Kasumi-1 (cell line): ENCODE measurements around the gene OR1F1.
A peak's percentile ranks its signal among the peaks of the same experiment; 100 is the strongest.
"Not testable (repeated sequence)": the region's sequence is repeated elsewhere in the genome, so short reads cannot be mapped to it uniquely, and the experiment has no call there.

ENCODE experiments used
- DNase-seq, 2 experiments: peaks; one replicate each; lab custom pipeline; 2025; lab: John Stamatoyannopoulos, UW

OR1F1 gene

DNA sequence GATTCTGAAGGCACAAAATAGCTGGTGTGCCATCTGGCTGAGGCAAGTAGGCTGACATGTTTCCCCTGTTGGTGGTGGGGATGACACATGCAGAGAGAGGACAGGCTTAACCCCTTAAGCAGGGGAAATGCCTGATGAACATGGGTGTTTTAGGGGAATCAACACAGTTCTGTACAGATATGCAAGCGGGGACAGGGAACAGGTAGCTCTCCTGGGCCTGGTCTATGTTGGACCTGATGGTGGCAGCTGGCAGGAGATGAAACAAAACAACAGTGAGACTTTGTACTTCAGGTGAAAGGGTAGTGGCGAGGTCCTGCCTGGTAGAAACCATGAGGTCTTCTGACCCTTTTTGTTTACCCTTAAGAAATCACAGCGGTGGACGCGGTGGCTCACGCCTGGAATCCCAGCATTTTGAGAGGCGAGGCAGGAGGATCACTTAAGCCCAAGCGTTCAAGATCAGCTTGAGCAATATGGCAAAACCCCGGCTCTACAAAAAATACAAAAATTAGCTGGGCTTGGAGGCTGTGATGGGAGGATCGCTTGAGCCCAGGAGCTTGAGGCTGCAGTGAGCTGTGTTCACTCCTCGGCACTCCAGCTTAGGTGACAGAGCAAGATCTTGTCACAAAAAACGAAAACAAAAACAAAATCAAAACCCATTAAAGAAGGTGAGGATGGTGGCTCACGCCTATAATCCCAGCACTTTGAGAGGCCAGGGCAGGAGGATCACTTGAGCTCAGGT is 10.5 kb downstream of the OR1F1 start:
- DNase-seq = no peak

DNA sequence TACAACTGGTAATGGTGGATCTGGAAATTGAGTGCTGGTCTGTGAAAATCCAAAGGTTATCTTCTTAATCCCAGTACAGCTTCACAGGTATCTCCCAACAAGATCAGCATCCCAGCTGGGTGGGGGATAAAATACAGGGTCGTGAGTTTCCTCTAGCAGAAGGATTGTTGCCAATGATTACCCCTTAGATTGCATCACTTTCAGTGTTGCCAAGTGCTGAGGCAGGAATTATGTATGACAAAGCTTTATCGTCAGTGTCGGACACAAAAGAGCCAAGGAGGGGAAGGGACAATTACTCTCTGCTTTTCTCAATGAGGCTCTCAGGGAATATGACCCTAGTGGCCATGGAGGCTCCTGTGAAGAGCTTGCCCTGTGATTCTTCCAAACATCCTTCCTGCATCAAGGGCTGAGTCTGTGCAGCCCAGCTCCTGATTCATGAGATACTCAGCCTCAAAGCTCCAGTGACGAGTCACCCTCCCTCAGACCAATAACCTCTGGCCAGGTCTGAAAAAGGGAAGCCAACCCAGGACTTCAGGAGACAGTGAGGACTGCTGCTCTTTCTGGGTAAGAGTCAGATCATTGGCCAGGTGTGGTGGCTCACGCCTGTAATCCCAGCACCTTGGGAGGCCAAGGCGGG is 15.0 kb downstream of the OR1F1 start:
- no peak for DNase-seq

- DNase-seq = not testable (repeated sequence)
Measured at GRCh38 chr16:3205939-3206338, 17.9 kb downstream of the OR1F1 start.

DNA sequence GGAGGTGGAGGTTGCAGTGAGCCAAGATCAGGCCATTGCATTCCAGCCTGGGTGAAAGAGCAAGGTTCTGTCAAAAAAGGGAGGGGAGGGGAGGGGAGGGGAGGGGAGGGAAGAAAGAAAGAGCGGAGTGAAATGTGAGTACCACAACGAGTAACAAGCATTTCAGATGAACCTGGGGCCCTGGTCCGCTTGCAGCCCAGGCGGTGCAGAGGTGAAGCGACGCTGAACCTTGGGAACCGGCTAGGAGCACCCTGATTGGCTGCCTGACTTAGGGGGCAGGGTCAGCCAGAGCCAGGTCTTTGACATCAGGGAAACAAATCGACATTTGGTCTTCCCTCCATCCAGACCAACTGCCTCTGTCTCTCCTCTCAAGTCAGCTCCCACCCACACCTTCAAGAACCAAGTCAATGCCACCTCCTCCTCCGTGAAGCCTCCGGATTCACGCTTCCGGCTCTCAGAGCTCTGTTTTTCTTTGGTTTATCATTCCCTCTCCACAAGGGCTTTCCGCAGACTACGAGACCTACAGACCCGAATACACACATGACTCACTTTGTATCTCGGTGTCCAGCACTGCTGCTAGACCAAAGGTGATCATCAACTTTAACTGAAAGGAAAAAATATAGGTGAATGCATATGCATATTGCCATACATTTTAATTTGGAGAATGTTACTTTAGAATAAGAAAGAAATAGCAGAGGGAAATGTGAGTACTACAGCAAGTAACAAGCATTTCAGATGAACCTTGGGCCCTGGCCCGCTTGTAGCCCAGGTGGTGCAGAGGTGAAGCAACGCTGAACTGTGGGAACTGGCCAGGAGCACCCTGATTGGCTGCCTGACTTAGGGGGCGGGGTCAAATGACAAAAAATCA is 19.3 kb downstream of the OR1F1 start:
- no peak for DNase-seq

DNA sequence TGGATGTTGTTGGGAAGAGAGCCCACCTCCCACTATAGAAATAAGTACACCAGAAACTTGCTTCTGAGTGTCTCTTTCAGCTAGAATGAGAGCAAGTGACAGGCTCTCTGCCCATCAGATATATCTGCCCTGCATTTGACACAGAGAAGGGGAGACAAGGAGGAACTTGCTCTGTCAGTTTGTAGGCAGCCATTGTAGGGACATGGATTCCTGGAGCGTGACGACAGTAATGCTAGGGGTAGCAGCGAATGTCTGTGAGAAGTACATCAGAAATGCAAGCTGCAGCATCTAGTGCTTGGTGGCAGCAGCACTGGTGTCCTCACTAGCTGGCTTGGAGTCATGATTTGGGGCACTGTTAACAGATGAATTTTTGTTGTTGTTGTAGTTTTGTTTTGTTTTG is 24.0 kb downstream of the OR1F1 start:
- no peak for DNase-seq

GRCh38 chr16:3212567-3212966 is 24.6 kb downstream of the OR1F1 start:
- no peak for DNase-seq

DNA sequence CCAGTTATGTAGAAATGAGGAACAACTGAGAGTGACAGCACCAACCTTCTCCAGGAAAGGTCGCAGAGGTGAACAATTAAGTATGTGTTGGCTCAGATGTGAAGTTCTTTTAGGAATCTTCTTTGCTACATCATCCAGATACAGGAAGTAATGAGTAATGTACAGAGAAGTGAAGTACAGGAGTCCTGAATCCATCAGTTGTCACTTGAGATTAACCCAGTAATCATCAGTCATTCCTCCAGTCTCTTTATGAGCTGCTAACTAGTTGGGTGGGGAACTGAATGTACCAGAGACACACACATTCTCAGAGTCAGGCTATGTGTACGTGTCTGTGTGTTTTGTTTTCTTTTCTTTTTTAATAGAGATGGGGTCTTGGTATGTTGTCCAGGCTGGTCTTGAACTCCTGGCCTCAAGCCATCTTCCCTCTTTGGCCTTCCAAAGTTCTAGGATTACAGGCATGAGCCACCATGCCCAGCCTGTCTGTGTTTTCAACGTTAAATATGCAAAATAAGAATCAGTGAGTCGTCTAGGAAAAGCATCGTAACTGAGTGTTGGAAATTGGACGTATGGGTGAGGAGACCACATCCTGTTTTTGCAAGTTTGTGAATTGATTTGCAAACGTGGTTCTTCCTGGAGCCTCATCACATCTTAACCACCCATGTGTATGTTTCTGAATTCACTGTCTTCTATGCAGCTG is 27.0 kb downstream of the OR1F1 start:
- no peak for DNase-seq

GRCh38 chr16:3215601-3216262 is 27.7 kb downstream of the OR1F1 start:
- no peak for DNase-seq

DNA sequence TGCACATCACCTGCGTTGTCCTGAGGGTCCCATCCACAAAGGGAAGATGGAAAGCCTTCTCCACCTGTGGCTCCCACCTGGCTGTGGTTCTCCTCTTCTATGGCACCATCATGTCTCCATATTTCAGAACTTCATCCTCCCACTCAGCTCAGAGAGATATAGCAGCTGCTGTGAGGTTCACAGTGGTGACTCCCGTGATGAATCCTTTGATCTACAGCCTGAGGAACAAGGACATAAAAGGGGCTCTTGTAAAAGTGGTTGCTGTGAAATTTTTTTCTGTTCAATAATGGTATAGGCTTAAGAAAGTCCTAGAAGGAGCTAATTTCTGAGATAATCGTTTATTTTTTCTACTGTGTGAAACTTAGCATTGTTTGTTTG is 28.2 kb downstream of the OR1F1 start:
- DNase-seq = no peak

GRCh38 chr16:3220839-3221238 is 32.8 kb downstream of the OR1F1 start:
- DNase-seq = no peak

DNA sequence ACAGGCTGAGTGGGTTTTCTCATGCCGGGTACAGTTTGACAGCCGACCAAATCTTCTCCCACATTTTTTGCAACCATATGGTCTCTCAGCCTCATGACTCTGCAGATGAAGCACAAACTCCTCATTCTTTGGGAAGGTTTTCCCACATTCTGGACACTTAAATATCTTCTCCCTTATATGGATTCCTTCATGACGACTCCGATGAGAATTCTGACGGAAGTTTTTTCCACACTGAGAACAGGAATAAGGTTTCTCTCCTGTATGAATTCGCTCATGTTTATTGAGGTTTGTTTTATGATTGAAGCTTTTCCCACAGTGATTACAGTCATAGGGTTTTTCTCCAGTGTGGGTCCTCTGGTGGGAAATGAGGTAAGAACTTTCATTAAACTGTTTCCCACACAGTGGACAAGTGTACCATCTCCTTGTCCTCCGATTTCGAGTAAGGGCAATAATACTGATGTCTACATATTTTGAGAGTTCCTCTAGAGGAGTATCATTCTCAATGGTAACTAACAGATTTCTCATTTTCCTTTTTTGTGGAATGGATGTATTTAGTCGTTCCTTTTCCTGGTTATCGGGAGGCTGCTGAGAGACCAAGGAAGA is 36.0 kb downstream of the OR1F1 start:
- DNase-seq = no peak

DNA sequence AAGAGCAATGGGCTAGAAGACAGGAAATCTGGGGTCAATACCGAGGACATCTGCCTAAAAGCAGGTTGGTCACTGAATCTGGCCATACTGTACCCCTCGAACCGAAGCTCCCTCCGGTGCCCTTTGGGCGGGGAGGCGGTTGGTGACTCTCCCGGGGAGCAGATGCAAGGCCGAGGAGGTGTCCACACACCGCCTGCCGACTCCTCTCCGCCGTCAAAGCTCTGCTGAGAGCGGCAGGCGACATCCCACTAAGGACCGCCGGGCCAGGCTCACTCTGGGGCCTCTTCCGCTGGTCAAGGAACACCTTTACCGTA is 46.5 kb downstream of the OR1F1 start:
- no peak for DNase-seq

DNA sequence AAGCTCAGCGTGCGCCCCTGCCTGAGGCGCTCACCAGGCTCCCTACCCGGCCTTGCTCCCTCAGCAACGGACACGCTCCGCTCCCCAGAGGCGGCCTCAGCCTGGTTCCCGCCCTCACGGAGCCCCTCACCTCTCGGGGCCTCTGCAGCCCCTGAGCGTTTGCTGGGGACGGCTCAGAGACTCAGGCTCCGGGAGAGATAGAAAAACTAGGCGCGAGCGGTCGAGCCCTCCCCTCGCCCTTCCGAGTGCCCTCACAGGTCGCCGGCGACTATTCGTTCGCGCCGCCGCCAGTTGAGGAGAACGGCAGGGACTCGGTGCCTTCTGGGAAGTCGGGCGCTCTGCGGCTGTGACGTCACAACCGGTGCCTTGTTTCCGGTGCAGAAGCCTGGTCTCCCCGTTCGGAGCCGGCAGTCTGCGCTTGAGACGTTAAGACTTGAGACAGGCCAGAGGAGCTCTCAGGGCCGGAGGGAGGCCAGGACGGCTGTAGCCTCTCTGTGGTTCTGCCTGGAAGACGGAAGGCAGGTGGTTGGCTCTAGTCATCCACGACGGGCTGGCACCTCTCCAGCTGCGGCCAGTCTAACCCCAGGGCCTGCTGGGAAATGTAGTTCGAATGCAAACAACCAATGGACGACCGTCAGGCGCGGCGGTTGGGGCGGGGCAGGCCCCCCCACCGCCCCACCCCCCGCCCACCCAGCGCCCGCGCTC is 47.0 kb downstream of the OR1F1 start, which contains the start of gene ZNF200:
ZNF200 (minus strand) TSS at position 302 of the 705 bp plus-strand sequence. CDS start 1,403 bp downstream, outside the sequence.
- peak; percentile 67 to 81 for DNase-seq

DNA sequence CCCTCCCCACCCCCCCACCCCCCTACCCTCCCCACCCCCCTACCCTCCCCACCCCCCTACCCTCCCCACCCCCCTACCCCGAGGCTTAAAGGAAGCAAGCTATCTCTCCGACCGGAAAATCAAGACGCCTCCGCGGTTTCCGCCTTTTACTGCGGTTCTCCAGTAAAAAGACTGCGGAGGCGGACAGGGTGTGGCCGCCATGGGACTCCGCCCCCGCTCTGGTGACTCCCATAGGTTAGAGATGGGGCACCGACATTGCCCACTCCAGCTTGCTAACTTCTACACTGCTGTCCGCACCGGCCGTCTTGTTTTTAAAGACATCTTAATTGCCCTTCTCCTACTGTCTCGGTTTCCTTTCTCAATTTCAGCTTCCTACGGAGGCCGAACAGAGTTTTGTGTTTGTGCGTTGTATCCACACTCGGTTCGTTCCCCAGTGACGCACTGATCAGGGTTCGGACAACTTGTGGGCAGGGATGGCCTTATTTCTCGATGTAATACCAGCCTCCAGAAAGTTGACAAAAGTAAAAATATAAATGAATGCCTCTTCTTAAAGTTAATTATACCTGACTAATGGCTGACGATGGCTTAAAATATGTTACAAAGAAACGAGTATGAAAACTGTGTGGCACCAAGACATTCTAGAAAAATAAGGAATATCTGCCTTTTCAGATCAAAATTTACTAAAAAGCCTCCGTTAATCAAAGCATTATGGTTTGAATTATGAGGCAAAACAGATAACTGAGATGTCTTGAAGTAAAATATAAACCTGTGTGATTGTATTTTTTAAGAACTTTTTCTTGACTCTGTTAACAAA is 48.1 kb downstream of the OR1F1 start:
- no peak for DNase-seq

- DNase-seq = no peak
Measured at GRCh38 chr16:3241761-3242160, 53.8 kb downstream of the OR1F1 start.

DNA sequence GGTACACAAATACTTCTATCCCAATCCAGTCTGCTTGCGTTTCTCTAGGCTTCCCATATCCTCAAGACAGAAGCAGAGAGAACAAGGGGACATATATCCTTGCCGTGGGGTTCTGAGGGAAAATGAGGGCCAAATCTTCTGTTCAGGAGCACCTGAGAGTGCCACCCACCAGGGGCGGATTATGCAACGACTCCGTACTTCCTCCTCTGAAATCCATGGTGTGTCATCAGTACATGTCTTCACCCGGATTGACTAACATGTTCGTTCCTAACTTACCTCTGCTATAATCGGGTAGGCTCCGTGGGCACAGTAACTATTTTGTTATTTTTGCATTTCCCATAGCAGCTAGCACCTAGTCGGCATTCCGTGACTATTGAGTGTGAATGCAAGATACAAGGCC is 54.7 kb downstream of the OR1F1 start:
- no peak for DNase-seq

DNA sequence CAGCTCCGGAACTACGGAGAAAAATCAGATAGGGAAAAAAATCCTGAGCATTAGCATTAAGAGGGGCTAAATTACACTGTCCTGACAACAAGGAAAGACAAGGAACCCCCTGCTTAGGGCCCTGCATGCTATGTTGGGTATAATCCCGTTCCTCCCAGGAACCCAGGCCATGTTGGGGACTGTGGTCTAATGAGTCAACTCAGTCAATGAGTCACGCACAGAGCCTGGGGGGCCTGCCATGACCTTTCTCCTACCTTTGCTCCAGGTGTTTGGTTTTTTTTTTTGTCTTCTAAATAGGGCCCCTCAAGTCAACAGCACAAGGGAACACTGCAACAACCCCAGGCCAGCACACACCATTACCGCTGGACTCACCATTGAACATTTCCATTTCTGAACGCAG is 55.9 kb downstream of the OR1F1 start:
- no peak for DNase-seq

- DNase-seq = no peak
Measured at GRCh38 chr16:3246002-3246401, 58.0 kb downstream of the OR1F1 start.

GRCh38 chr16:3246876-3247275 is 58.9 kb downstream of the OR1F1 start:
- no peak for DNase-seq

DNA sequence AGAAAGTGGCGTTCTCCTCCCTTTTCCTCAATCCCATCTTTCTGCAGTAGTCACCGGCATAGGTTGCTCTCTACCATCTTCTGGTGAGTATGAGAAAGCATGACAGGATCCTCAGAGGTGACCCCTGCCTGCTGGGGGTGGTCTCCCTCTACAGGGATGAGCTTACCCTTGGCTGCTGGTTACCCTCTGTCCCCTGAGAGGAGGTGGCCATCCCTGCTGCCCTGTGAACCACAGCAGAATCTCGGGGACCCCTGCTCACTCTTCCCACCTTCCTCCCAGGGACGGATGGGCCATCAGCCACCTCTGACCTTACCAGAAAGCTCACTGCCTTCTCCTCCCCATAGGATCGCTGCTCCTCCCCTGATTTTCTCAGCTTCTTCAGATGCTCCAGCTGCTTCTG is 60.6 kb downstream of the OR1F1 start:
- DNase-seq = no peak
